Measurements from ENCODE around the gene PRR11.

- no peak for TF ChIP-seq CTCF (conservative IDR thresholded peaks at IDR 0.05)
- no peak for TF ChIP-seq EZH2 (IDR thresholded peaks at IDR 0.05; ENCODE audit: low read depth)
These were observed 75.2 kb downstream of the PRR11 start for GRCh38 chr17:59230764-59231163.
